ENCODE results near the gene PANX3.

PANX3 gene

DNA sequence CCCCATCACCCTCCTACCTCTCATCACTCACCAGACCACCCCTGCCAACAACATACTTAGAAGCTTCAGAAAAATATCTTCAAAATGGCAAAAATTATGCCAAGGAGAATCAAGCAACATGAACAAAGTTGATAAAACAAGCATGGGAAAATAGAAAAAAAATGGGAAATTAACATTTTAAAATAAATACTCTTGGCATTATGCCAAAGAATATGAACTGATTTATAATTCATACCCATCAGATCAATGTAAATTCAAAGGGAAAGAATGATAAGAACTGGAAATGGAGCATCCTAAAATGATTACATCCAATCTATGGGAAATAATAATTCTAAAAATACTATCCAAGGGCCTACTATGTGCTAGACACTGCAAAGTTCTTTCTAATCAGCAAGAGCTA, 50.3 kb downstream of the PANX3 start:
- no peak for DNase-seq

DNA sequence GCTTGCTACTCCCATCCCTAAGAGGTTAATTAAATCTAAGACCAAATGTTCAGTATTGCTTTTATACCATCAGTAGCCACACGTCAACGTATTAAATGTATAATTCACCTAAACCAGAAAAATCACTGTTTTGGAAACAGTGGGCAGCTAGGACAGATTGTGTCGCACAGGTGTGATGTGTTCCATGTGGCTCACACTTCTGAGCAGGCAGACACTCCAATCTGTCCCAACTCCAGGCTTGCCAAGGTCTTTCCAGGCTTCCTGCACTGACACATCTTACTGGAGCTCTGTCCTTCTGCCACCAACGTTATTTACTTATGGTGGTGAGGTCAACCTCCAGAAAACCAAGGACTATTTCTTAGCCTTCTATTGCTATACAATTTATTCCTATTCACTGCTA, 50.9 kb downstream of the PANX3 start:
- no peak for DNase-seq

DNA sequence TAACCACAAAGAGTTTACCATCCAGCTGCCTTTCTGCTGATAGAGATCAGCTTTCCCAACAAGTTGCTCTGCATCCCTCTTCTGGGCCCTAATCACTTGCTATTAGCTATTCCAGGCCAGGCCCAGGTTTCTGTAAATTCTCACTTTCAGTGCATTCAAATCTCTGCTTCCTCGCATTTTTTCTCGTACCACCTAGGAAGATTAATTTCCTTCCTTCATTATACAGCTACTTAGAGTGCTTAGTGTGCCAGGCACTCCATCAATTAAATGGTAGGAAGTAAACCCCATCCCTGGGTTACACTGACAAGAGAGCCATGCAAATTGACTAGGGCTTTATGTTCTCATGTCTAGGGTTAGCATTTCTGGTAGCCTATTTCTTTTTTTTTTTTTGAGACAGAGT, 52.6 kb downstream of the PANX3 start:
- DNase-seq, result no peak

DNA sequence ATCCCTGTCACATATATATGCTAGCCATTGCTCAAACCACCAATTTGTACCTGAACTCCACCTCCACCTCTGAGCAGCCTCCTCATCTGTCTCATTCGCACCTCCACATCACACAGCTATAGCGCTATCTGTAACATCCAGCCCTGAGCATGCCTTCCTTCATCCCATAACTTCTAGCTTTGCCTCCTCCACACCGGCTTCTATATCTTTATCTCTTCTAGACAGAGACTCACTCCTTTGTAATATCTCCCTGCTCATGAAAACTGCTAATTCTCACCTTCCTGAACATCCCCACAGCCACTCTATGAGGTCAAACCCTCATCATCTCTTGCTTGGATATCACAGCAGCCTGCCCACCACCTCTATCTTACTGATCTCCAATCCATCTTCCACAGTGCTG, 56.4 kb downstream of the PANX3 start:
- no peak for DNase-seq

DNA sequence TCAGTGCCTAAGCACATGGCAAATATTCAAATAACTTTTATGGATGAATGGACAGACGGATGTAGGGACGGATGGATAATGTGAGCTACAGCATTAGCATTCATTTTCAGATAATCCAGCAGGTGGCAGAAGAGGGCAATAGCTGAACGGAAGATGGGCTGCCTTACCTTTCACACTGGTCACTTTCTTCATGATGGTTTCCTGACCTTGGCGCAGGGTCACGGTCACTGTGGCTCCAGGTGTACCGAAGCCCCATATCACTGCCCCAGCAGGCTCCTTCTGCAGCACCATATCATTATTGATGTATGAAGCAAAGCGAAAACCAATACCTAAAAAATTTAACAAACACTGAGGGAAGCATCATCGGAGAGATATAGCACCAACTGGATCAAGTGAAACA, 58.0 kb downstream of the PANX3 start:
- peak; percentile 52 for DNase-seq
